NB4 (cell line): ENCODE data around the gene RFX2.

Source experiments
- DNase-seq: peaks from one replicate; pipeline ENCODE4 v3.0.0; 2010; ENCODE audit warnings: low read depth
- H3K4me3 ChIP-seq: one replicate; pipeline ENCODE4 v1.5.1; 2011; ENCODE audit warnings: mild to moderate bottlenecking, low read depth, low read length, moderate library complexity
- CTCF ChIP-seq: IDR thresholded peaks from one replicate; pipeline ENCODE4 v1.5.1; 2012; ENCODE audit warnings: low read depth, low read length
- MAX ChIP-seq: IDR thresholded peaks from 2 replicates; pipeline ENCODE4 v1.6.1; 2011; ENCODE audit warnings: low read depth, low read length
- MYC ChIP-seq: IDR thresholded peaks from 2 replicates; pipeline ENCODE4 v1.6.1; 2011; ENCODE audit warnings: low read depth, low read length
- POLR2A ChIP-seq: IDR thresholded peaks from 2 replicates; pipeline ENCODE4 v1.6.1; 2011; ENCODE audit warnings: mild to moderate bottlenecking; ENCODE audit not compliant: insufficient read length; ENCODE audit errors: extremely low read depth

The RFX2 gene

GRCh38 chr19:6098574-6098973 lies 11.7 kb downstream of the RFX2 start:
- no peak for DNase-seq
- TF ChIP-seq MYC, result no peak
- no peak overlapping the region for H3K4me3 ChIP-seq

- no peak overlapping the region for H3K4me3 ChIP-seq
- TF ChIP-seq POLR2A, result no peak
- no peak for TF ChIP-seq CTCF
- TF ChIP-seq MAX, result no peak
- no peak for TF ChIP-seq MYC
- DNase-seq, result no peak
Measured at GRCh38 chr19:6097911-6098310, 12.4 kb downstream of the RFX2 start.

DNA sequence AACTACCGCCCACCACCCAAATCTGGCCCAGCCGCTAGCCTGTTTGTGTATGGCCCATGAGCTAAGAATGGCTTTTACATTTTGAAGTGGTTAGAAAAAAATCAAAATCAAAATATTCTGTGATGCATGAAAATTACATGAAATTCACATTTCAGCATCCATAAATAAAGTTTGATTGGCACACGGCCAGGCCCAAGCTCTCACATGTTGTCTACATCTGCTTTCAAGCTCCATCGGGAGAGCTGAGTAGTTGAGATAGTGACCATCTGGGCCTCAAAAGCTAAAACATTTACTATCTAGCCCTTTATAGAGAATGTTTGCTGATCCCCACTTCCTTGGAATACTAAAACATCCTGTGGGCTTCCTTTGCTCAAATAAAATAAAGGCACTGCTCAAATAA lies 14.5 kb downstream of the RFX2 start:
- no peak for TF ChIP-seq POLR2A
- DNase-seq, result no peak
- H3K4me3 ChIP-seq, result no peak overlapping the region

DNA sequence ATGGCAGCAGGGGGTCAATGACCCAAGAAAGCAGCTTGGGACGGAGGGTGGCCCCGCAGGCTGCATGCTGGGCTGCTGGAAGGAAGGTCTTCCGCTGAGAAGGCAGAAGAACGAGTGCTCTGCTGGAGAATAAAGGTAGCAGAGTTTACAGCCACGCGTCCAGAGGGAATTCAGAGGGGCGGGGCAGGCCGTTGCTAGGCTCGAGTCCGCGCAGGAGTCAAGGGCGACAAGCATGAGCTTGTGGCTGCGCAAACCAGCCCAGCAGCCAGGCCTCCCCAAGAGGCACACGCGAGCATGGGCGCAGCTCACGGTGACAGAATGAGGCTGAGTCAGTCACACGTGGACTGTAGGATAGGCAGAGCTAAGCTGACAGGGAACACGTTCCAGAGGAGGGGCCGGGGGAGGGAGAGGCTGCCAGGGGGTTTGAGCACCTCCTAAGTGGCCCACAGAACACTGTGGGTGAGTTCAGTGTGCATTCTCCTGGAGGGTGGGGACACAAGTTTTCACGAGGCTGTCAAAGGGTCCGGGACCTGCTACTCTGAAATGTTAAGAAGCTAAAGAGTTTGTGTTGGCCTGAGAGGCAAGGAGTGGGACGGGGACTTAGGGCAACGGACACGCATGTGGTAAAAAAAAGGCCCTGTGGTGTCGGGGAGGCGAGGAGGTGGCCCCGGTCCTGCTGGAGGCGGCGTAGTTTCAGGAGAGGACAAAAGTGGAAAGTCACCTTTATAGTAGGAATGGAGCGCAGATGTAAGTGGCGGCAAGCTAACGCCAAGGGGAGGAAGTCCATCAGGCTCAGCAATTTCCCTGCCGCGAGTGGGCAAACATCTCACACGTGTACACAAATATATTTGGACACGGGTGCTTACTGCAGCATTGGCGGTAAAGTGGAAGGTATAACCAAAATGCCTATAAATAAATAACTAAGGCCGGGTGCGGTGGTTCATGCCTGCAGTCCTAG lies 17.7 kb downstream of the RFX2 start:
- TF ChIP-seq CTCF (no peak), MYC (peak; percentile 97), POLR2A (peak; percentile 37), MAX (peak; percentile 98)
- DNase-seq, result peak; percentile 95
- peak overlapping the region; percentile 32 for H3K4me3 ChIP-seq

GRCh38 chr19:6091771-6092291 lies 18.5 kb downstream of the RFX2 start:
- TF ChIP-seq MYC (no peak), CTCF (no peak), MAX (no peak), POLR2A (no peak)
- peak overlapping the region; percentile 32 for H3K4me3 ChIP-seq
- DNase-seq, result no peak

DNA sequence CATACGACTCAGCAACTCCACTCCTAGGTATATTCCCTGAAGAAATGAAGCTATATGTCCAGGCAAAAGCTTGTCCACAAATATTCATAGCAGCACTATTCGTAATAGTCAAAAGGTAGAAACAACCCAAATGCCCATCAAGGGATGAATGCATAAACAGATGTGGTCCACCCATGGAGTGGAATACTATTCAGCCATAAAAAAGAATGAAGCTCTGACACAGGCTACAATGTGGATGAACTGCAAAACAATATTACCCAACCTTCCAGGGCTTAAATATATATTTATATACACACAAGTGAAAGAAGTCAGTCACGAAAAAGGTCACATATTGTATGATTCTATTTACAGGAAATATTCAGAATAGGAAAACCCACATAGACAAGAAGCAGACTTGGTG lies 19.7 kb downstream of the RFX2 start:
- no peak for TF ChIP-seq CTCF
- no peak for TF ChIP-seq MAX
- no peak for TF ChIP-seq POLR2A
- TF ChIP-seq MYC, result no peak

GRCh38 chr19:6088602-6089049 lies 21.7 kb downstream of the RFX2 start:
- TF ChIP-seq MAX (no peak), CTCF (no peak), MYC (no peak), POLR2A (no peak)
- DNase-seq, result peak; percentile 39
- H3K4me3 ChIP-seq, result no peak overlapping the region

More for the DNA sequence above, 19.7 kb downstream of the RFX2 start:
- H3K4me3 ChIP-seq, result no peak overlapping the region
- no peak for DNase-seq
